ELF-1 (cell line): Measurements from ENCODE around the gene NRL.
A peak's percentile ranks its signal among the peaks of the same experiment; 100 is the strongest.

Experiments used
- DNase-seq: peaks from one replicate; pipeline ENCODE4 v3.0.0-alpha.2; 2016; ENCODE audit warnings: low read depth, low spot score

The NRL gene

GRCh38 chr14:24098927-24099813, 15.6 kb downstream of the NRL start:
- no peak for DNase-seq

GRCh38 chr14:24098229-24098926, 16.4 kb downstream of the NRL start:
- no peak for DNase-seq

GRCh38 chr14:24096545-24097181, 18.1 kb downstream of the NRL start:
- DNase-seq, result no peak

GRCh38 chr14:24095271-24096068, 19.3 kb downstream of the NRL start:
- DNase-seq, result peak; percentile 70

- peak; percentile 61 for DNase-seq
These were observed 19.9 kb downstream of the NRL start for GRCh38 chr14:24094841-24095270.

- DNase-seq, result peak; percentile 94
These were observed 20.6 kb downstream of the NRL start, which contains the start of gene PCK2 for GRCh38 chr14:24093901-24094840. PCK2 (plus strand) TSS chr14:24094311; CDS start chr14:24094406, 95 bp downstream.

- no peak for DNase-seq
These were observed 21.4 kb downstream of the NRL start for GRCh38 chr14:24093207-24093900.

- no peak for DNase-seq
These were observed 22.1 kb downstream of the NRL start for GRCh38 chr14:24092505-24093206.

GRCh38 chr14:24092110-24092504, 22.6 kb downstream of the NRL start:
- no peak for DNase-seq

GRCh38 chr14:24089890-24090289, 24.9 kb downstream of the NRL start:
- DNase-seq, result no peak

- DNase-seq, result no peak
These were observed 26.7 kb downstream of the NRL start for GRCh38 chr14:24088095-24088494.

GRCh38 chr14:24087004-24087403, 27.7 kb downstream of the NRL start:
- no peak for DNase-seq

GRCh38 chr14:24086193-24086955, 28.4 kb downstream of the NRL start:
- no peak for DNase-seq

- DNase-seq, result no peak
These were observed 29.5 kb downstream of the NRL start for GRCh38 chr14:24085215-24085614.

- no peak for DNase-seq
These were observed 30.3 kb downstream of the NRL start for GRCh38 chr14:24084440-24084839.

- no peak for DNase-seq
These were observed 31.3 kb downstream of the NRL start for GRCh38 chr14:24083462-24083861.

GRCh38 chr14:24082411-24083080, 32.2 kb downstream of the NRL start:
- DNase-seq, result no peak

- DNase-seq, result no peak
These were observed 33.0 kb downstream of the NRL start for GRCh38 chr14:24081739-24082211.
